Measurements from ENCODE around the gene CCDC149. TPM values are rescaled to one million over a fixed set of nuclear protein-coding genes. Genes with fewer than 3 reads are reported as not detected.

Gene CCDC149
- total RNA-seq, 1 experiment from 2014 or later, result 5.3 TPM

DNA sequence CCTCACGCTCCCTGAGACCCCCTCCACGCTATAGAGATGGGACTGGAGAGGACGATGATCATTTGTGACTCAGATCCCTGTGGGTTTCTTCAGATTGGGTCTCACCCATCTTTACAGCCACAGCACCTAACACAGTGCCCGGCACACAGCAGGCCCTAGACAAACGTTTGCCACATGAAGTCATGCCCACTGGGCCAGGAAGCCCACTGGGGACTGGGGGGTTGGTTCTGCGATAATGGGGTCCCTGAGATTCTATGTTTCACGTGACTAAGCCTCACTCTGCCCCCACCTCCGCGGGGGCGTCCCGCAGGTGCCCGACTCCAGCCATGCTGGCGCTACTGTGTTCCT is 113.7 kb downstream of the CCDC149 start:
- Histone ChIP-seq H2AFZ (ENCODE audit: low read depth, low read length, poor library complexity, severe bottlenecking) (no peak overlapping the region), H4K20me1 (ENCODE audit: insufficient read depth) (no peaks in the 10 kb centered on the region), H3K27ac (ENCODE audit: low read depth, low read length) (no peak overlapping the region), H3K9ac (ENCODE audit: low read length) (no peak overlapping the region), H3K4me3 (replicated peaks in 1 of 2; ENCODE audit: low read depth in 1 of 2, low read length in 2 of 2) (no peak overlapping the region), H3K36me3 (ENCODE audit: control insufficient read depth in 1 of 2, insufficient read depth in 2 of 2, low read length in 2 of 2) (no peaks in the 10 kb centered on the region), H3K4me1 (ENCODE audit: control insufficient read depth in 1 of 2, insufficient read depth in 2 of 2, low read length in 2 of 2) (no peaks in the 10 kb centered on the region), H3K27me3 (ENCODE audit: insufficient read depth, low read length) (peaks cover 26% of the 10 kb centered on the region; the same call in 1 of the 2 replicates), H3K4me2 (ENCODE audit: low read length) (no peak overlapping the region), H3K9me3 (ENCODE audit: control insufficient read depth in 1 of 2, insufficient read depth in 1 of 2, low read depth in 1 of 2, low read length in 2 of 2) (no peaks in the 10 kb centered on the region), H3K9me2 (ENCODE audit: insufficient read depth) (no peaks in the 10 kb centered on the region), H3K79me2 (ENCODE audit: insufficient read depth, low read length) (no peaks in the 10 kb centered on the region)
- CTCF ChIA-PET, result no interaction called here
- TF ChIP-seq, protein P1, sequence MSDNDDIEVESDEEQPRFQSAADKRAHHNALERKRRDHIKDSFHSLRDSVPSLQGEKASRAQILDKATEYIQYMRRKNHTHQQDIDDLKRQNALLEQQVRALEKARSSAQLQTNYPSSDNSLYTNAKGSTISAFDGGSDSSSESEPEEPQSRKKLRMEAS (IDR thresholded peaks at IDR 0.05), result no peak
- TF ChIP-seq JUND (IDR thresholded peaks at IDR 0.05) (no peak), RAD21 (IDR thresholded peaks at IDR 0.05; ENCODE audit: low read depth) (no peak), POLR2AphosphoS5 (IDR thresholded peaks at IDR 0.05; ENCODE audit: low read depth, low read length) (no peak), EZH2 (IDR thresholded peaks at IDR 0.05) (no peak), ZNF274 (IDR thresholded peaks at IDR 0.05; ENCODE audit: low read depth, low read length) (no peak), EGR1 (IDR thresholded peaks at IDR 0.05; ENCODE audit: low read depth) (no peak), YY1 (IDR thresholded peaks at IDR 0.05; ENCODE audit: extremely low read depth, insufficient replicate concordance, low read depth, low read length) (no peak)
- TF ChIP-seq, protein P2, sequence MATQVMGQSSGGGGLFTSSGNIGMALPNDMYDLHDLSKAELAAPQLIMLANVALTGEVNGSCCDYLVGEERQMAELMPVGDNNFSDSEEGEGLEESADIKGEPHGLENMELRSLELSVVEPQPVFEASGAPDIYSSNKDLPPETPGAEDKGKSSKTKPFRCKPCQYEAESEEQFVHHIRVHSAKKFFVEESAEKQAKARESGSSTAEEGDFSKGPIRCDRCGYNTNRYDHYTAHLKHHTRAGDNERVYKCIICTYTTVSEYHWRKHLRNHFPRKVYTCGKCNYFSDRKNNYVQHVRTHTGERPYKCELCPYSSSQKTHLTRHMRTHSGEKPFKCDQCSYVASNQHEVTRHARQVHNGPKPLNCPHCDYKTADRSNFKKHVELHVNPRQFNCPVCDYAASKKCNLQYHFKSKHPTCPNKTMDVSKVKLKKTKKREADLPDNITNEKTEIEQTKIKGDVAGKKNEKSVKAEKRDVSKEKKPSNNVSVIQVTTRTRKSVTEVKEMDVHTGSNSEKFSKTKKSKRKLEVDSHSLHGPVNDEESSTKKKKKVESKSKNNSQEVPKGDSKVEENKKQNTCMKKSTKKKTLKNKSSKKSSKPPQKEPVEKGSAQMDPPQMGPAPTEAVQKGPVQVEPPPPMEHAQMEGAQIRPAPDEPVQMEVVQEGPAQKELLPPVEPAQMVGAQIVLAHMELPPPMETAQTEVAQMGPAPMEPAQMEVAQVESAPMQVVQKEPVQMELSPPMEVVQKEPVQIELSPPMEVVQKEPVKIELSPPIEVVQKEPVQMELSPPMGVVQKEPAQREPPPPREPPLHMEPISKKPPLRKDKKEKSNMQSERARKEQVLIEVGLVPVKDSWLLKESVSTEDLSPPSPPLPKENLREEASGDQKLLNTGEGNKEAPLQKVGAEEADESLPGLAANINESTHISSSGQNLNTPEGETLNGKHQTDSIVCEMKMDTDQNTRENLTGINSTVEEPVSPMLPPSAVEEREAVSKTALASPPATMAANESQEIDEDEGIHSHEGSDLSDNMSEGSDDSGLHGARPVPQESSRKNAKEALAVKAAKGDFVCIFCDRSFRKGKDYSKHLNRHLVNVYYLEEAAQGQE (IDR thresholded peaks at IDR 0.05; ENCODE audit: low read depth), result no peak
- RAD21 ChIA-PET (ENCODE audit: low non-redundant PET in 1 of 2, low total read pairs in 2 of 2, uncharacterized antibody in 2 of 2, unreplicated experiment in 2 of 2), result no interaction called here
- intact Hi-C loops (cut with micrococcal nuclease), result loop anchor here (10.0 kb wide), 1 partner anchor 314 kb away; no protein-coding TSS in a partner anchor
- DNase-seq (ENCODE audit: low read depth, low spot score) (no peak), ATAC-seq (no peak)
- POLR2A ChIA-PET, result no interaction called here
- BruUV-seq (replicated peaks), result no TSS peak
